K562 (cell line): ENCODE results near the gene CLASP1. TPM values are rescaled to one million over a fixed set of nuclear protein-coding genes. Genes with fewer than 3 reads are reported as not detected.

Experiments used
- ATAC-seq: fragments of 200-7000 bp; cut with Tn5 transposase; 3 replicates; pipeline ENCODE4 v1.9.1; 2020; ENCODE audit warnings: moderate library complexity
- BruUV-seq: library from RNA; stranded (reverse); fragments of 400-500 nt; replicated peaks from 2 replicates; lab custom pipeline; 2021; lab: Mats Ljungman, UMichigan
- CTCF ChIA-PET: fragments of 300-600 bp; formaldehyde crosslinking; extraction: SDS; loops from one replicate; lab custom pipeline; 2021; ENCODE audit warnings: low intra/inter-chr PET ratio; lab: Yijun Ruan, JAX
- POLR2A ChIA-PET: fragments of 300-600, 350-650 bp; sonication (Branson Sonifier 250); formaldehyde crosslinking; extraction: SDS; loops from one replicate; lab custom pipeline; 2021; ENCODE audit warnings: antibody characterized with exemption, inconsistent platforms; lab: Yijun Ruan, JAX
- DNase-seq, 4 experiments: peaks; one replicate each; pipeline versions ENCODE4 v3.0.0 to v3.0.0-alpha.2; 2011 to 2018; ENCODE audit warnings: low spot score in 3 of 4, mixed read lengths in 3 of 4; ENCODE audit errors: extremely low read depth in 1 of 4
- FAIRE-seq: peaks from 2 replicates; lab custom pipeline; 2011; peaks lifted over from hg19 to GRCh38; lab: Jason Lieb, UNC
- H2AFZ ChIP-seq: 2 replicates; pipeline ENCODE4 v1.6.0; 2011; ENCODE audit warnings: low read depth, low read length, control low read depth, inconsistent platforms
- H3K27ac ChIP-seq: fragments of 200-600 bp; 3 replicates; pipeline ENCODE4 v1.8.0; 2011; ENCODE audit warnings: low read depth, mild to moderate bottlenecking, control low read depth, inconsistent platforms, low read length, moderate library complexity, mixed read lengths; ENCODE audit errors: extremely low read depth
- H3K27me3 ChIP-seq, 2 experiments: fragments of 300-600 bp in 1 of 2; 2 replicates in 1 of 2; 3 replicates in 1 of 2; pipeline versions ENCODE4 v1.6.0 to v1.8.0; 2011; ENCODE audit warnings: inconsistent platforms in 2 of 2, low read length in 2 of 2, mild to moderate bottlenecking in 1 of 2, mixed read lengths in 1 of 2, moderate library complexity in 1 of 2; ENCODE audit not compliant: control insufficient read depth in 2 of 2, insufficient read depth in 2 of 2
- H3K36me3 ChIP-seq: fragments of 300-600 bp; 3 replicates; pipeline ENCODE4 v1.8.0; 2011; ENCODE audit warnings: mild to moderate bottlenecking, low read length, inconsistent platforms; ENCODE audit not compliant: control insufficient read depth, insufficient read depth
- H3K4me1 ChIP-seq, 2 experiments: fragments of 200-600 bp in 1 of 2; replicated peaks in 1 of 2; 2 replicates in 1 of 2; 3 replicates in 1 of 2; pipeline versions ENCODE4 v1.5.1 to v1.8.0; 2011; ENCODE audit warnings: inconsistent platforms in 2 of 2, low read length in 2 of 2, mild to moderate bottlenecking in 1 of 2, mixed read lengths in 1 of 2, moderate library complexity in 1 of 2; ENCODE audit not compliant: control insufficient read depth in 2 of 2, insufficient read depth in 2 of 2
- H3K4me2 ChIP-seq: 2 replicates; pipeline ENCODE4 v1.6.1; 2011; ENCODE audit warnings: low read length, control low read depth, inconsistent platforms, mixed read lengths; ENCODE audit not compliant: insufficient read depth
- H3K4me3 ChIP-seq: fragments of 200-600 bp; sonication (generic), shearing (Covaris generic); 2 replicates; pipeline ENCODE4 v1.5.1; 2016; ENCODE audit warnings: control low read depth, inconsistent platforms
- H3K79me2 ChIP-seq: fragments of 200-600 bp; 3 replicates; pipeline ENCODE4 v1.8.0; 2011; ENCODE audit warnings: low read length, inconsistent platforms; ENCODE audit not compliant: control insufficient read depth, insufficient read depth
- H3K9ac ChIP-seq, 2 experiments: 2 replicates each; pipeline versions ENCODE4 v1.6.0 to v1.6.1; 2011; ENCODE audit warnings: low read depth in 2 of 2, low read length in 2 of 2, control low read depth in 1 of 2, inconsistent platforms in 1 of 2, mild to moderate bottlenecking in 1 of 2, mixed read lengths in 1 of 2; ENCODE audit not compliant: insufficient read depth in 1 of 2
- H3K9me1 ChIP-seq: one replicate; pipeline ENCODE4 v1.6.0; 2011; ENCODE audit warnings: inconsistent platforms, mild to moderate bottlenecking, low read length, moderate library complexity; ENCODE audit not compliant: control insufficient read depth, insufficient read depth
- H3K9me3 ChIP-seq: replicated peaks from 2 replicates; pipeline ENCODE4 v1.5.1; 2011; ENCODE audit warnings: low read depth, low read length, inconsistent platforms; ENCODE audit not compliant: control insufficient read depth, insufficient read depth
- H4K20me1 ChIP-seq: replicated peaks from 2 replicates; pipeline ENCODE4 v1.6.1; 2011; ENCODE audit warnings: low read length, inconsistent platforms, mixed read lengths; ENCODE audit not compliant: control insufficient read depth, insufficient read depth
- WGBS: fragments of 100-300 bp; shearing (Covaris generic); methylation state at CpG from one replicate; pipeline ENCODE4 v1.1.6; 2016; ENCODE audit warnings: low coverage, mixed read lengths; ENCODE audit not compliant: insufficient coverage; ENCODE audit errors: missing lambda C conversion rate; 5-methylcytosine and 5-hydroxymethylcytosine counted together
- in situ Hi-C: fragments of 300-500 bp; cut with MboI; formaldehyde crosslinking; loops from 4 replicates; pipeline ENCODE4 v1.15.0; 2018; ENCODE audit warnings: inconsistent platforms, mixed read lengths
- intact Hi-C: fragments of 100-400 bp; cut with micrococcal nuclease; formaldehyde crosslinking; loops from 2 replicates; pipeline ENCODE4 v1.14.2; 2022
- polyA plus RNA-seq, 8 experiments: library from polyadenylated mRNA; depleted of rRNA in 4 of 8; stranded (reverse) in 5 of 8; unstranded in 3 of 8; fragments of >200 nt; fragmentation: Nextera tagmentation in 2 of 8; fragmentation: Illumina TruSeq in 1 of 8; extraction: Ambion mirVana in 2 of 8; extraction: Trizol in 1 of 8; gene quantifications; 2 replicates each; pipeline versions ENCODE4 v1.2.1 to v1.2.3, GENCODE V29; 2011 to 2014; ENCODE audit warnings: inconsistent platforms in 1 of 8, missing spikeins in 1 of 8
- total RNA-seq, 7 experiments: library from RNA; depleted of rRNA in 6 of 7; stranded (reverse); fragments of >200 nt in 6 of 7; fragmentation: Illumina TruSeq in 2 of 7; extraction: Trizol in 2 of 7; gene quantifications; 2 replicates each; pipeline versions ENCODE4 v1.2.1 to v1.2.3, GENCODE V29; 2011 to 2021; ENCODE audit warnings: low replicate concordance in 1 of 7
- TF ChIP-seq, protein P1 (sequence below), 2 experiments: IDR thresholded peaks in 1 of 2; conservative IDR thresholded peaks in 1 of 2; 2 replicates each; pipeline ENCODE4 v1.6.1; 2016; ENCODE audit warnings: low read depth in 2 of 2, mild to moderate bottlenecking in 1 of 2, missing compliant biosample characterization in 1 of 2, missing genetic modification characterization in 1 of 2, moderate library complexity in 1 of 2
- TF ChIP-seq, protein P2 (sequence below): sonication (generic); formaldehyde crosslinking; IDR thresholded peaks from 2 replicates; pipeline ENCODE4 v1.8.1; 2023; ENCODE audit warnings: mild to moderate bottlenecking, missing genetic modification reagents, moderate library complexity

The CLASP1 gene
- total and polyA plus RNA-seq, 9 of the 15 experiments (the other 6 are each of a cell fraction or from before 2014, with no cell fraction given) = 1.7 to 40.3 (median 20.7) TPM

DNA sequence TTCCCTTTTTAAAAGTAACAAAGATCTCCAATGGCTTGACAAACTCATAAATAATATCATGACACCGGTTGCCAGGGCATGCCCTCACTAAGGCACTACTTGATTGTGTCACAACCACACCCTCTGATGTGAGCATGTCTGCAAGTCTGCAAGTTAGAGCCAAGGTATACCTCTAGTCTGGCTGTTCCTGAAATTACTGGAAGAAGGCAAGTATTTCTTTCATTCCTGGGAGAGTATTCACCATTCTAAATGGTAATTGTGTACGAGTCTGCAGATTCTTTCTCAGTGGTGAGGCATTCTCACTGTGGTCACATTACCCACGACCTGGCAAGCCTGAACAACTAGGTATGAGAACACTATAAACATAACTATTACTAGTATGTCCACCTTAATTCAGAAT lies 144.3 kb downstream of the CLASP1 start:
- H3K4me3 ChIP-seq = no peak overlapping the region
- 60% methylated on average over 3 of the region's 3 CpGs for WGBS
- intact Hi-C loops = no loop called here
- no peaks in the 10 kb centered on the region for H3K27me3 ChIP-seq
- no peaks in the 10 kb centered on the region for H3K9me3 ChIP-seq
- TF ChIP-seq, protein P1, sequence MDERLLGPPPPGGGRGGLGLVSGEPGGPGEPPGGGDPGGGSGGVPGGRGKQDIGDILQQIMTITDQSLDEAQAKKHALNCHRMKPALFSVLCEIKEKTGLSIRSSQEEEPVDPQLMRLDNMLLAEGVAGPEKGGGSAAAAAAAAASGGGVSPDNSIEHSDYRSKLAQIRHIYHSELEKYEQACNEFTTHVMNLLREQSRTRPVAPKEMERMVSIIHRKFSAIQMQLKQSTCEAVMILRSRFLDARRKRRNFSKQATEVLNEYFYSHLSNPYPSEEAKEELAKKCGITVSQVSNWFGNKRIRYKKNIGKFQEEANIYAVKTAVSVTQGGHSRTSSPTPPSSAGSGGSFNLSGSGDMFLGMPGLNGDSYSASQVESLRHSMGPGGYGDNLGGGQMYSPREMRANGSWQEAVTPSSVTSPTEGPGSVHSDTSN (CRISPR knock-in tag; IDR thresholded peaks at IDR 0.05; ENCODE audit: low read depth) = no peak
- TF ChIP-seq, protein P1 (tag; conservative IDR thresholded peaks at IDR 0.05; ENCODE audit: low read depth) = peak; percentile 26; the same call in 1 of the 2 replicates
- TF ChIP-seq, protein P2, sequence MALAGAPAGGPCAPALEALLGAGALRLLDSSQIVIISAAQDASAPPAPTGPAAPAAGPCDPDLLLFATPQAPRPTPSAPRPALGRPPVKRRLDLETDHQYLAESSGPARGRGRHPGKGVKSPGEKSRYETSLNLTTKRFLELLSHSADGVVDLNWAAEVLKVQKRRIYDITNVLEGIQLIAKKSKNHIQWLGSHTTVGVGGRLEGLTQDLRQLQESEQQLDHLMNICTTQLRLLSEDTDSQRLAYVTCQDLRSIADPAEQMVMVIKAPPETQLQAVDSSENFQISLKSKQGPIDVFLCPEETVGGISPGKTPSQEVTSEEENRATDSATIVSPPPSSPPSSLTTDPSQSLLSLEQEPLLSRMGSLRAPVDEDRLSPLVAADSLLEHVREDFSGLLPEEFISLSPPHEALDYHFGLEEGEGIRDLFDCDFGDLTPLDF (CRISPR knock-in tag) = no peak
- H3K4me1 ChIP-seq = no peaks in the 10 kb centered on the region
- BruUV-seq = no TSS peak
- peaks cover 29% of the 10 kb centered on the region for H3K36me3 ChIP-seq
- FAIRE-seq = no peak
- no peak overlapping the region for H3K9ac ChIP-seq
- CTCF ChIA-PET = no interaction called here
- no peak for DNase-seq
- no peaks in the 10 kb centered on the region for H3K9me1 ChIP-seq
- no peaks in the 10 kb centered on the region for H4K20me1 ChIP-seq
- POLR2A ChIA-PET = interaction anchor here (0.7 kb wide), 1 partner anchor 26 kb away, joined by 3 read pairs; the partner anchor contains the start of gene RNU4ATAC
- no peak overlapping the region for H2AFZ ChIP-seq
- H3K4me2 ChIP-seq = no peak overlapping the region
- H3K27ac ChIP-seq = no peak overlapping the region
- H3K79me2 ChIP-seq = peaks cover 12% of the 10 kb centered on the region; the same call in 2 of the 3 replicates
- ATAC-seq = no peak
- in situ Hi-C loops = no loop called here
